HS-5 (cell line): ENCODE data around the gene INAFM1.

Source experiments
- DNase-seq: peaks from one replicate; pipeline ENCODE4 v3.0.0-alpha.2; 2012; ENCODE audit warnings: low read depth

The INAFM1 gene

DNA sequence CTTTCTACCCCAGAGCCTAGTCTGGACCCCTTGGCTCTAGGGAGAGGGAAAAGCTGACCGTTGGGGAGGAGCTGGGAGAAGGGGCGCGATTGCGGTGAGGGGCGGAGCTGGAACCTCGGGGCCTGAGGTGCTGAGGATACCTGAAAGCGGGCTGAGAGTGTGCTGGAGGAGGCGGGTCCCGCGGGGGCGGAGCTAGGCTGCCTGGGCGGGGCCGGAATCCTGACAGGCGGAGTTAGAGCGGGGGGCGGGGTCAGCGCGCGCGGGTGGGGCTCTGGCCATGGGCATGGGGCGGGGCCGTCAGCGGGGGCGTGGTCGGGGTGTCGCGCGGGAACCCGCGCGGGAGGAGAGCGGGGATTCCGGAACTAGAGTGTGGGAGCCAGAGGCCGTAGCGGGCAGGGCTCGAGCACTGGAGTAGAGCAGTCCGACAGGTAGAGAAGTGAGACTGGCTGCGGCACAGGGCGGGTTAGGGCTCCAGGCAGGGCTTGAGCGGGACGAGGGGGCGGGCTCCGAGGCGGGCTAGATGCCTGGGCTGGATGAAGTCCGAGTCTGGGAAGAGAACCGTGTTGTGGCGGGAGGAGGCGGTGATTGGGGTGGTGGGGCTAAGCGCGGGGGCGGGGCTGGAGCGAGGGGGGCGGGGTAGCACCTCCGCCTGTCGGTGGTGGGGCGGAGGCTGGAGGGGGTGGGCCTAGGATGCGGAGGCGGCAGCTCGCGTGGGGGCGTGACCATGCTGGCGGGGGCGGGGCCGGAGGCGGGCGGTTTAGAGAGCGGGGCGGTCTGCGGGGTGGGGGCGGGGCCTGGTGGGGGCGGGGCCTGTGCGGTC is at the start of gene INAFM1:
Gene INAFM1, plus strand, starts transcription at position 815 of the 820 bp plus-strand sequence. CDS start 35 bp downstream, outside the sequence.
- peak; percentile 58 for DNase-seq

DNA sequence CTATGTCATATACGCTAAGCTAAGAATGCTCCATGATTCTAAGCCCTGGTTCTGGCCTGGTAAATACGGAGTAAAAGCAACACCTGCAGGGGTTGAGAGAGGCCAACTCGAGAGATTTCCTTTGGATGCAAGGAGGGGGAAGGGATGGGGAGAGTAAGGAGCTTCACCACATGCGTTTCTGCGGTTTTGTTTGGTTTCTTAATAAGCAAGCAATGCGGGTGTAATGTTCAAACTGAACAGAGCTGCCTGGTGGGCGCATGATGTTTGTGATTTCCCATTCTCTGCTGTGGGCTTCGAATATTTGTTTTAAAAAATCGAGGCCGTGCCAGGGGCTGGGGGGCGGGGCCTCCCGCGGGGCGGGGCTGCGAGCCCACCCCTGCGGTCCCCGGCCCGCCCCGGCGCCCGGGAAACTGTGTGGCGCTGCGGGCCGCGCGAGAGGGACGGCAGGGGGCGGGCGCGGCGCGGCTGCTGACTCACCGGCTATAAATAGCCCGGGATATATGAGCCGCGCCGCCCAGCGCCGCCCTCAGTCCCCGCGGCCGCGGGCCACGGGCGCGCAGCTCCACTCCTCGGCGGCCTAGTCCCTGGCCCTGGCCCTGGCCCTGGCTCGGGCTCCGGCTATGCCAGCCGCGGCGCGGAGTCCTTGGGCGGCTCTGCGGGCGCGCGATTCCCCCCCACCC is 48.8 kb upstream of the INAFM1 start:
- no peak for DNase-seq

DNA sequence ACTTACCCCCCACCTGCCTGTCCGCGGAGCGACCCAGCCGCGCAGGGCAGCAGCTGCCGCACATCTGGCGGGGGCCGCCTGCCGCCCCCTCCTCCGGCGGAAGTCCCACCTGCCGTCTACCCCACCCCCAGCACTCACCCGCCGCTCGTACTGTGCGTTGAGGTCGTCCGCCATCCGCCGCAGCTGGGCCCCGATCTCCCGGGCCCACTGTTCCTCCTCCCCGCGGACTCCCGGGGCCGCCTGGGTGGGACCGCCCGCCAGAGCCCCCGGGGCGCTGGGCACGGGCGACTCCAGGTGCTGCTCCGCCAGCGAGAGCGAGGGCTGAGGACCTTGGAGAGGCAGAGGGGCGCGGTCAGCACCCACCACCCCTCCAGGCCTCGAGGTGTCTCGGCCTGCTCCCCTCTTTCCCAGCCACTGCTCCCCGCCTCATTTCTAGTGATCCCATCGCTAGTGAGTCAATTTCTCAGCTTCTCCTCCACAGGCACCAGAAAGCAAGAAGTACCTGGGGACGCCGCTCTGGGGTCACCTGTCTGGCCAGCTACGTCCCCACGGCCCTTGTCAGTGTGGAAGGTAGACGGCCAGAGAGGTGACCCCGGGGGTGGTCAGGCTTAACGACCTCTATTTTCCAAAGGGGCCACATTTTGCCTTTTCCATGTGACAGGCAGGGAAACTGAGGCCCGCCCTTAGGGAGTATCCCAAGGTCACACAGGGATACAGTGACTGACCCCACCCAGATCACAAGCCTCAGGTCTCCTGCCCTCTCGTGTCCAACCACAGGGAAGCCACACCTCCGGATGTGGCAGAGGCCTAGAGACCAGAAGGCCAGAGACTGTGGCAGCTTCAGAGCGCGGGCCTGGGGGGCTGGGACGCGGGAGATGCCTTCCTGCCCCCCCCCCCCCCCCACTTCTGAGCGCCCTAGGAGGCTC is 48.0 kb upstream of the INAFM1 start:
- no peak for DNase-seq

DNA sequence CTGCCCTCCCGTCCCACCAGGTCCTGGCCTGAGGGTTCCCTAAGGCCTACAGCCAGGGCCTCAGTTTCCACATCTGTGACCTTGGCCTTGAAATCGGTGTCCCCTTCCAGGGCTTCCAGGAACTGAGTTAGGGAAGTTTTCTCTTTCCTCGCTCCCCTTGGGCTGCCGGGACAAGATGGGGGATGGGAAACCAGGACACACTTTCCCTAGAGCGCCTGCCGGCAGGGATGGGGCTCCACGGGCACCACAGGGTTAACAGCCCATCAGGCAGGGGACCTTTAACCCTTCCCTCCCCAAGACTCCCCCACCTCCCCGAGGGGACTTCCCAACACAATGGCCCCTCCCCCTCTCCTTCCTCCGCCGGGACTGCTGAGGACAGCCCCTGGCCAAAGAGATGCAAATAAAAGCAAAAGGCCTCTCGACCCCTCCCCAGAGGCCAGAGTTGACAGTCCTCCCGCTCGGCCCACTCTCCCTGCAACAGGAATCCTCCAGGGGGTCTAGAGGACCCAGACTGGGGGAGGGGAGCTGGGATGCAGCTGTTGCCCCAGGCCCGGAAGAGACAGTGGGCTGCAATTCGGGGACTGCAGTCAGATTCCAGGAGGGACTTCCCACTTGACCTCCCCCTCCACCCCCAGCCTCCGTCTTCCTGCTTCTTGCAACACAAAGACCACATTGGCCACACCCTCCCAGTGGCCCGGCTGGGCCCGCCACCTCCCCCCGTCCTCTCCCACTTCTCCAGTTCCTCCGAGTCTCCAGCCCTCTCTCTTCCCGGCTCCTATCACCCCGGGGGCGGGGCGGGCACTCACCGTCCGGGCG is 47.1 kb upstream of the INAFM1 start:
- peak; percentile 88 for DNase-seq

DNA sequence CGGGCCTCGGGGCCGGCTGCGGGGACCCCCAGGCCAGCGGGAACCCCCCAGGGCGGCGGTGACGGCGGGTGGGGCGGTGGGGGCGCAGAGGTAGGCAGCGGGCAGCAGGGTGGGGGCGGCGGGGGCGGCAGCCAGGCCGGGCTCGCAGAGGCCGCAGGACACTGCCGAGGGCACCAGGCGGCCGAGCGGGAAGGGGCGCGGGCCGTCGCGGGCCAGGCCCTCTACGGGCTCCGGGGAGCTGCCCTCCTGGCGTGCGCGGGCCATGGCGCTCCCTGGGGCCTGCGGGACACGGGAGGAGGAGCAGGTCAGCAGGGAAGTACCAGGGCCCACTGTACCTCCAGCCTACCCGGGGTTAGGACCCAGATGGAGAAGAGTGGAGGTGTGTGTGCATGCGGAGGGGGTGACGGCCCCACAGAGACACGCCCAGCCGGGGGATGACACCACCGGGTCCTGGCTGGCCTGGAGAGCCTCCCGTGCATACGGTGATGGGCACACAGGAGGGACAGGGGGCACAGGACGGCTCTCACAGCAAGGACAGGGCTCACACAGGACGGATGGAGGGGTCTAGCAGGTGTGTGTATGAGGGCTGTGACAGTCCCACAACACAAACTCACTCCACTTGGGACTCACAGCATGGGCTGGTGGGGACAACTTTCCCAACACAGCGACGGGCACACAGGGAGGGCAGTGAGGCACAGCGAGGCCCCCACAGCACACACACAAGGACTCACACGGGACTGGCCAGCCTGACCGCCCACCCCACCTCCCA is 46.3 kb upstream of the INAFM1 start:
- DNase-seq = no peak

DNA sequence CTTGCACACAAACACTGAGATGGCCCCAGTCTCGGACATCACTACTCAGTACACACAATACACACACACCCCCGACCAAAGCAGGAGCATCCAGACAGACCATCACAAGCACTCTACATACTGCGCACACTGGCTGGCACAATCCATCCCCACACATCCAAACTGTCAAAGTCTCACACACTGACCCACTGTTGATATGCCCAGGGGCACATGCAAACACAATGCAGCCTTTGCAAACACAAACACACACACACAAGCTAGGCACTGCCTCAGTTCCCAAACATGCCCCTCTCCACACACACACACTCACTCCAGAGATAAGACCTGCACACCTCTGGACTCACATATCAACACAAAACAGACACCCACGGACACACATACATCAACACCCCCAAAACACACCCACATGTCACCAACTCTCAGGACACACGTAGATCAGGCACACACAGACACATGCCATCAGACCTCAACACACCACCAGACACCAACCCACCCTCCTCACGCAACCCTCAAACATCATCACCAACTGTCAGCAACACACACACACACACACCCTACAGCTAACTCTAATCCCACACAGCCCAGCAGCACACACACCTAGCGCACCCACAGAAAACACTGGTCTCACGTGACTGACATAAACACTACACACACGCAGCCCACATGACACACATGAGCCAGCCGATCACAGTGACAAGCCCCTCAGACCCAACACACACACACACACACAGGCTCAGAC is 45.6 kb upstream of the INAFM1 start:
- DNase-seq = no peak

DNA sequence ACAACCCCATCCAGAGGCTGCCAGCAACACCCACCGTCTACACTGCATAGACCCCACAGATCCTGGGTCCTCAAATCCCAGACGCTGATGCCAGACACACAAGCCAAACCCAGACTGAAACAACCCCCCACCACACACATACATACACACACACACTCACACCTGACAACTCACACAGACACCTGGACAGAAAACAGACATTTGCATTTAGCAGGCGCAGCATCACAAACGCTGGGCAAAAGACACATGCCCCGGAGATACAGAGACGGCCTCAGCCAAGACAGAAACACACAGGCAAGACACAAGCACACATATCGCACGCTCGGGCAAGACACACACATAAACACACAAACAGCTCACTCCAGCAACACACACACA is 45.0 kb upstream of the INAFM1 start:
- DNase-seq = no peak

DNA sequence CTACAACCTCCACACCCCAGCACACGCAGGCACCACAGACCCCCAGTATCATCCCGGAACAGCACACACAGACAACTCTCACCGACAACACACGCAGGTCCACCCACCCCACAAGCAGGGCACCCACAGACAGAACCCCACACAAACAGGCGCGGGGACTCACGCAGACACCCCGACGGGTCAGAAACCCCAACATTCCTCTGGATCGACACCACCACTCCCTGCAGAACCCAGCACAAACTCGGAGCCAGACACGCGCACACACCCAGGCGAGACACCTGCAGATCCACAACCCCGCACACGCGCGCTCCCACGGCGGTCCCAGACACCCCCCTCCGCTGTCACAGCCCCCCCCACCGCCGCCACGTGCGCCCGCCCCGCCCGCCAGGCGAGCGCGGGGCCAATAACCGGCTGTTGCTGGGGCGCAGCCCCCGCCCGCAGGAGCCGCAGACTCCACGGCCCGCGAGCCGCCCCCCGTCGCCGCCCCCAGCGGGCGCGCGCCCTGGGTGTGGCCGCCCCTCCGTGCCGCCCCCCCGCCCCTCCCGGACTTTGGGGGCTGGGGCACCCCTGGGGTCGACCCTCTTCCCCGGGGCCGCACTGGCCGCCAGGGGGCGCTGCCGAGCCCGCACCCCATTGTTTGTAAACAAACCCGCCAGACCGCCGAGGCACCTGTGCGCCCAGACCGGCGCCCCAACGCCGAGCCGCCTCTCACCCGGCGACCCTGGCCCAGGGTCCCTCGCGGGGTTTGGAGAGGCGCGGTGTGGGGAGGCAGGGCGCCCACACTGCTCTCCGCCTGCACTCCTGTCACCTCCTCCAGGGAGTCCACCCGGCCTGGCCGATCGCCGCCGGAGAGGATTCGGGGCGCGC is 44.4 kb upstream of the INAFM1 start:
- DNase-seq = no peak

DNA sequence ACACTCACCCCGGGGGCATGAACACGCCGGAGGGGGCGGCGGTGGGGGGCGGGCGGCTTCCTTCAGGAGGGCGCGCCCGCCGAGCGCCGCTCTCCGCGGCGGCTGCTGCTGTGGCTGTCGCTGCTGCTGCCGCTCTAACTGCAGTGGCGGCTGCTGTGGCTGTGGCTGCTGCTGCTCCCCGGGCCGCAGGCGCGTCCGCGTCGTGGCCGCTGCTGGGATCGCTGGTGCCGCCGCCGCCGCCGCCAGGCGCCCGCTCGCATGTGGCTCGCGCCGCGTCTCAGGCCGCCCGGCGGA is 43.8 kb upstream of the INAFM1 start, which contains the start of gene BBC3:
Gene BBC3, minus strand, starts transcription at position 279 of the 294 bp plus-strand sequence. CDS start 2,768 bp downstream, outside the sequence.
- no peak for DNase-seq

DNA sequence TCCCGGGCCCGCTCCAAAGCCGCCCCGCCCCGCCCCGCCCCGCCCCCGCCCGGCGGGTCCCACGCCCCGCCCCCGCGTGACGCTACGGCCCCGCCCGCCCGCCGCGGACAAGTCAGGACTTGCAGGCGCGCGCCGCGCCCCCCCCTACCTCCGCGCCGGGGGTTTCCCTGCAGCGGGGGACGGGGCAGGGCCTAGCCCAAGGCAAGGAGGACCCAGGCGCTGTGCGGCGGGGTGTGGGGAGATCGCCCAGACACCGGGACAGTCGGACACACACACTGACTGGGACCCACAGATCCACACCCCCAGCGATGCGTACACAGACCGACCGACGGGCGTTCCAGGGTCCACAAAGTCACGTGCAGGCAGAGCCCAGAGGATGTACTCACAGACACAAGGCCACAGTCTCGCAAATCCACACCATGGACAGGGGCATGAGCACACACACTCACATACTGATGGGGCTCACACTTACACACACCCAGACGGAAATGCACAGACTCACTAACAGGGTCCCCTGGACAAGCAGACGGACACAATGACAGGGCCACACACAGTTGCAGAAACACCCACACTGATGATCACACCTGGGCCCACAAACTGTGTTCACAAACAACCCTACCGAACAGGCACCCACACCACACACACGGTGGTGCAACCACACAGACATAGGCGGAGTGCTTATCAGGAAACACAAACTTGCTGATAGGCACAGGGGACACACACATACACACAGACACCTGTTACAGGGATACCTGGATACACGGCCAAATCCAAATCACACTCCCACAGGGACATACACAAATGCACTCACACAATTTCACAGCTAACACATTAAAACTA is 43.2 kb upstream of the INAFM1 start:
- DNase-seq = no peak

DNA sequence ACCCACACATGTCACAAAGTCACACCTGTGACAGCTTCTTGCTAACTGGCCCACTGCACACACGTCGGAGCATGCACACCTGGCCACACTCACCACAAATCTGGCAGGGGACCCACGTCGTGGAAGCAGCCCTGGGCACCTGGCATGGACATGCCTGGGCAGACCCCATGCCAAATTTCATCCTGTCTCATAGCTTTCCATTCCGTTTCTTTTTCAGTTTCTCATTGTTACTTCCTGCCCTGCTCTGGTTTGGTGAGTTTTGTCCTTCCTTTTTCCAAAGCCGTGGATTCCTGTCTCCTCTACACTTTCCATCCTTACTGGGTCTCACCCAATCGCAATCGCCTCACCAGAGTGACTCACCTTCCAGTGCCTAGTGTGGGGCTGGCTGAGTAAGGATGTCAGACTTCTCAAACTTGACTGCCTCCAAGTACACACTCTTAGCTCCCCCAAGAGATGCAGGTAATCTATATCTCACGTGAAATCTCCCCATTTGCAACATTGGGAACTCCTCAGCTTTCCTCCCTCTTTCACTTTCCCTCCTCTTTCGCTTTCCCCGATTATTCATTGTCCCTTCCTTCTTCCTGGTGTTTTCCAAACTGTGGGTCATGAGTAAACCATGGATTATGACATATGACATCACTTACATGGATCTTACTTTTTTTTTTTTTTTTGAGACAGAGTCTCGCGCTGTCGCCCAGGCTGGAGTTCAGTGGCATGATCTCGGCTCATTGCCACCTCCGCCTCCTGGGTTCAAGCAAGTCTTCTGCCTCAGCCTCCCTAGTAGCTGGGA is 42.1 kb upstream of the INAFM1 start:
- DNase-seq = peak; percentile 80

DNA sequence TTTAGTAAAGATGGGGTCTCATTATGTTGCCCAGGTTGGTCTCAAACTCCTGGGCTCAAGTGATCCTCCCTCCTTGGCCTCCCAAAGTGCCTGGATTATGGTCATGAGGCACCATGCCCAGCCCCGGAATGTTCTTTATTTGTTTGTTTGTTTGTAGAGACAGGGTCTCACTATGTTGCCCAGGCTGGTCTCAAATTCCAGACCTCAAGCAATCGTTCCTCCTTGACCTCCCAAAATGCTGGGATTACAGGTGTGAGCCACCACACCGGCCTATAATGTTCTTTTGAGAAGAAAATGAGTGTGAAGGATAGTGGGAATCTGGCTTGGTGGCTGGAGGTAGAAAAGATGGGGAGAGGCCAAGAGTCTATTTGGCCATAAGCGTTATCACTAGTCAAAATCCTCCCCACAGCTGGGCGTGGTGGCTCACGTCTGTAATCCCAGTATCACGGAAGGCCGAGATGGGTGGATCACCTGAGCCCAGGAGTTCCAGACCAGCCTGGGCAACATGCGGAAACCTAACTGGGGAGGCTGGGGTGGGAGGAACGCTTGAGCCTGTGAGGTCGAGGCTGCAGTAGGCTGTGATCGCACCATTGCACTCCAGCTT is 38.5 kb upstream of the INAFM1 start:
- no peak for DNase-seq

DNA sequence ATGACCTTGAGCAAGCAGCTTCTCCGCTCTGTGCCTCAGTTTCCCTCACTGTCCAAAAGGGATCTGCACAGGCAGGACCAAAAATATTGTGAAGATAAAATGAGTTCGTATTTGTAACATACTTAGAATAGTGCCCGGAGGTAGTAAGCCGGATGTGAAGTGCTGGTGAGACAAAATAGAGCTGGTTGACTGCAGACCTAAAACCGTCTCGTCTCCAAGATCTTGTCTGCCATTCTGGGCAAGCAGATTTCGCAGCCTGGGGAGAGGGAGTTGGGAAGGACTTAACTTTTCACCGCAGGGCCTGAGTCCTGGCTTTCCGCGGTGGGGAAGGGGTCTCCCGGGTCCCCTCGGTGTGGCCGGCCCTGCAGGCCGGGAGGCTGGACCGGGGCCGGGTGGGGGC is 35.5 kb upstream of the INAFM1 start:
- DNase-seq = no peak

DNA sequence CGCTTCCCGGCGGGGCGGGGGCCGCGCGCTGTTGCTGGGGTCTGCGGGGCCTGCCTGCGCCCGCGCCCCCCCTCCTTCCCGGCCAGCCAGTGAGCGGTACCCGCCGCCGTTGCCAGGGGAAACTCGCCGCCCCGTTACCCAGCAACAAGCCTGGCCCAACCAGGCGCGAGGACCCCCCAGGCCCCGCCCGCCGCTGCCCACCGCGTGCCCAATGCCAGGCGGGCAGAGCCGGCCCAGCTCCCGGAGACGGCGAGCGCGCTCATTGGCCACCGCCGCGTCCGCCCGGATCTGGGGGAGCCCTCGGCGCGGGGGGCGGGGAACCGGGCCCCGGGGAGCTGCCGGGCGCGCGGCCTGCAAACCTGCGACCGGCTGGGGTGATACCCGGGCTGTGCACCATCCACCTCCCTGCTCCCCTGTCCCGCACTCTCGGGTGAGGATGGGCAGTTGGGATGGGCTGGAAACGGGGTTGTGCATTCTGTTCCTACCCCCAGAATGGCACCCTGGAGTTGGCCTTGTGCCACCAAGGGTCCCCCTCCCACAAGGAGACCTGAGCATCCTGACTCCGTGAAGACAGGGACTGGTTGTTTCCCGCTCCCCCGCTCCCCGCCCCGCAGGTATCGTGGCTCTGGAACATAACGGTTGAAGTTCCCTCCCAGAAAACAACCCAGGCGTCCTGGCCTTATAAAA is 34.9 kb upstream of the INAFM1 start:
- DNase-seq = no peak

DNA sequence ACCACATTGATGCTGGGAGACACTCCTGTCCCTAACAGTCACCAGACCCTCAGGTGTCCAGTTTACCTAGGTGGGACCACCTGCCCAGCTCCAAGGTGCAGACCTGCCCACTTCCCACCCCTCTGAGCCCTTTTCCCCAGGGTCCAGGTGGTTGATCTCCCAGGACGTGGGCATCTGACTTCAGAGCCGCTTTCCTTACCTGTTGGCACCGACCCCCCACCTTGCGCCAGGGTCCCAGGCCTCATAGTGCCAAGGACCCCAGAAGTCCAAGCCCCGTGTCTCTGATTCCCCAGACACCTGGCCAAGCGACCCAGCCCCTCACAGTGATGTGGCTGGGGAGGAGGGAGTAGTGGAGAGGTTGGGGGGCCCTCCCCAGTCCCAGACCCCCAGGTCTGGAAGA is 34.1 kb upstream of the INAFM1 start:
- DNase-seq = no peak
